GM12878 (cell line): Measurements from ENCODE around the gene OGDHL. TPM values are rescaled to one million over a fixed set of nuclear protein-coding genes. Genes with fewer than 3 reads are reported as not detected.

Source experiments
- ATAC-seq: fragments of 200-7000 bp; cut with Tn5 transposase; 3 replicates; pipeline ENCODE4 v1.9.1; 2020; ENCODE audit warnings: mild to moderate bottlenecking, moderate library complexity
- Bru-seq: library from RNA; stranded (reverse); fragments of 400-500 nt; gene quantifications from one replicate; lab custom pipeline; 2021; lab: Mats Ljungman, UMichigan
- BruChase-seq, 2 experiments: library from RNA; stranded (reverse); fragments of 400-500 nt; gene quantifications; one replicate each; lab custom pipeline; 2021; lab: Mats Ljungman, UMichigan
- BruUV-seq: library from RNA; stranded (reverse); fragments of 400-500 nt; replicated peaks from 2 replicates; lab custom pipeline; 2021; lab: Mats Ljungman, UMichigan
- CTCF ChIA-PET: fragments of 300-600 bp; sonication (Branson Sonifier 250); formaldehyde crosslinking; extraction: SDS; loops from one replicate; lab custom pipeline; 2021; ENCODE audit warnings: inconsistent platforms; lab: Yijun Ruan, JAX
- POLR2A ChIA-PET: fragments of 350-600 bp; formaldehyde crosslinking; extraction: SDS; loops from one replicate; lab custom pipeline; 2021; ENCODE audit warnings: inconsistent platforms; lab: Charles Lee
- RAD21 ChIA-PET: fragments of 300-600 bp; sonication (Branson Sonifier 250); formaldehyde crosslinking; loops from one replicate; lab custom pipeline; 2023; ENCODE audit warnings: antibody characterized with exemption; ENCODE audit not compliant: unreplicated experiment; lab: Charles Lee
- SMC1A ChIA-PET: fragments of 300-600 bp; sonication (Branson Sonifier 250); formaldehyde crosslinking; loops from one replicate; lab custom pipeline; 2023; ENCODE audit not compliant: unreplicated experiment, uncharacterized antibody; lab: Charles Lee
- DNase-seq: peaks from one replicate; pipeline ENCODE4 v3.0.0-alpha.2; 2011; ENCODE audit warnings: low read depth, low spot score
- FAIRE-seq: peaks from 3 replicates; lab custom pipeline; 2011; peaks lifted over from hg19 to GRCh38; lab: Jason Lieb, UNC
- H2AFZ ChIP-seq: 2 replicates; pipeline ENCODE4 v1.6.0; 2011; ENCODE audit warnings: low read depth, low read length, control low read depth; ENCODE audit not compliant: control insufficient read depth
- H3K27ac ChIP-seq: 2 replicates; pipeline ENCODE4 v1.5.1; 2011; ENCODE audit warnings: control low read depth; ENCODE audit not compliant: control insufficient read depth, insufficient read depth
- H3K27me3 ChIP-seq, 2 experiments: replicated peaks in 1 of 2; 2 replicates each; pipeline versions ENCODE4 v1.6.0 to v1.6.1; 2011; ENCODE audit warnings: low read length in 1 of 2; ENCODE audit not compliant: control insufficient read depth in 2 of 2, insufficient read depth in 2 of 2
- H3K36me3 ChIP-seq, 2 experiments: 2 replicates each; pipeline ENCODE4 v1.5.1; 2011; ENCODE audit warnings: low read length in 1 of 2; ENCODE audit not compliant: control insufficient read depth in 2 of 2, insufficient read depth in 2 of 2
- H3K4me1 ChIP-seq: 2 replicates; pipeline ENCODE4 v1.6.1; 2011; ENCODE audit warnings: mild to moderate bottlenecking, low read length, moderate library complexity, mixed read lengths; ENCODE audit not compliant: control insufficient read depth, insufficient read depth
- H3K4me2 ChIP-seq: 2 replicates; pipeline ENCODE4 v1.6.0; 2011; ENCODE audit warnings: control low read depth; ENCODE audit not compliant: control insufficient read depth, insufficient read depth
- H3K4me3 ChIP-seq: fragments of 200-600 bp; sonication (generic); 2 replicates; pipeline ENCODE4 v1.5.1; 2016
- H3K79me2 ChIP-seq: 2 replicates; pipeline ENCODE4 v1.6.0; 2011; ENCODE audit warnings: low read length; ENCODE audit not compliant: control insufficient read depth, insufficient read depth
- H3K9ac ChIP-seq: 2 replicates; pipeline ENCODE4 v1.8.0; 2011; ENCODE audit warnings: low read length, control low read depth, mixed read lengths; ENCODE audit not compliant: control insufficient read depth, insufficient read depth
- H3K9me3 ChIP-seq: replicated peaks from 3 replicates; pipeline ENCODE4 v1.5.1; 2011; ENCODE audit warnings: mild to moderate bottlenecking, low read length; ENCODE audit not compliant: control insufficient read depth, insufficient read depth
- H4K20me1 ChIP-seq: 2 replicates; pipeline ENCODE4 v1.6.0; 2011; ENCODE audit not compliant: control insufficient read depth, insufficient read depth
- CREB1 ChIP-seq: IDR thresholded peaks from 2 replicates; pipeline ENCODE4 v1.6.1; 2012; ENCODE audit warnings: low read depth, mild to moderate bottlenecking, inconsistent platforms
- CREM ChIP-seq: IDR thresholded peaks from 2 replicates; pipeline ENCODE4 v1.6.1; 2014; ENCODE audit warnings: antibody characterized with exemption, low read depth
- EGR1 ChIP-seq, 2 experiments: IDR thresholded peaks; 1 replicate in 1 of 2; 2 replicates in 1 of 2; pipeline ENCODE4 v1.6.1; 2011 to 2012; ENCODE audit warnings: low read depth in 2 of 2, low read length in 2 of 2, borderline replicate concordance in 1 of 2, mild to moderate bottlenecking in 1 of 2, moderate library complexity in 1 of 2
- ESRRA ChIP-seq: IDR thresholded peaks from 2 replicates; pipeline ENCODE4 v1.6.1; 2012; ENCODE audit warnings: mild to moderate bottlenecking, low read length, improper control_type of control experiment
- ETV6 ChIP-seq, 2 experiments: fragments of 450-650 bp in 1 of 2; IDR thresholded peaks in 1 of 2; conservative IDR thresholded peaks in 1 of 2; 2 replicates each; pipeline ENCODE4 v1.6.1; 2014; ENCODE audit warnings: antibody characterized with exemption in 1 of 2, borderline replicate concordance in 1 of 2, low read depth in 1 of 2, mild to moderate bottlenecking in 1 of 2, moderate library complexity in 1 of 2
- NR2F1 ChIP-seq: fragments of 450-650 bp; conservative IDR thresholded peaks from 2 replicates; pipeline ENCODE4 v1.6.1; 2017; ENCODE audit warnings: mild to moderate bottlenecking
- NRF1 ChIP-seq: conservative IDR thresholded peaks from 2 replicates; pipeline ENCODE4 v1.6.1; 2011; ENCODE audit warnings: mild to moderate bottlenecking, low read depth, low read length, improper control_type of control experiment
- PAX5 ChIP-seq: IDR thresholded peaks from 2 replicates; pipeline ENCODE4 v1.6.1; 2011; ENCODE audit warnings: low read depth, low read length, borderline replicate concordance
- RAD51 ChIP-seq: fragments of 450-650 bp; IDR thresholded peaks from 2 replicates; pipeline ENCODE4 v1.6.1; 2016; ENCODE audit warnings: moderate library complexity, mild to moderate bottlenecking, inconsistent platforms
- SP1 ChIP-seq: IDR thresholded peaks from one replicate; pipeline ENCODE4 v1.6.1; 2011; ENCODE audit warnings: low read depth, low read length
- ZBTB33 ChIP-seq: fragments of 450-650 bp; IDR thresholded peaks from 2 replicates; pipeline ENCODE4 v1.6.1; 2017; ENCODE audit warnings: mild to moderate bottlenecking
- WGBS: methylation state at CpG from one replicate; pipeline ENCODE4 v1.1.6; 2016; ENCODE audit warnings: low lambda C conversion rate; ENCODE audit not compliant: insufficient replicate concordance, insufficient coverage; ENCODE audit errors: missing lambda C conversion rate; 5-methylcytosine and 5-hydroxymethylcytosine counted together
- in situ Hi-C: fragments of 300-500 bp; cut with MboI; formaldehyde crosslinking; loops from 9 replicates; pipeline ENCODE4 v1.14.3; 2018; ENCODE audit warnings: mixed read lengths
- intact Hi-C: fragments of 100-400 bp; cut with micrococcal nuclease; formaldehyde crosslinking; loops from one replicate; pipeline ENCODE4 v1.14.2; 2022; ENCODE audit not compliant: unreplicated experiment
- long read RNA-seq, 2 experiments: library from polyadenylated mRNA; unstranded; transcript quantifications; one replicate each; pipeline ENCODE4 v2.0.0, GENCODE V29; 2019 to 2020
- polyA minus RNA-seq, 3 experiments: library from RNA; depleted of rRNA, polyadenylated mRNA; stranded (reverse); fragments of >200 nt; gene quantifications; 2 replicates each; pipeline ENCODE4 v1.2.3, GENCODE V29; 2011
- polyA plus RNA-seq, 11 experiments: library from polyadenylated mRNA; depleted of rRNA in 4 of 11; unstranded in 6 of 11; stranded (reverse) in 5 of 11; fragments of >200 nt; fragmentation: Nextera tagmentation in 4 of 11; fragmentation: Illumina TruSeq in 1 of 11; extraction: Ambion mirVana in 4 of 11; extraction: Trizol in 1 of 11; gene quantifications; 1 replicate in 1 of 11; 2 replicates in 10 of 11; pipeline versions ENCODE4 v1.2.1 to v1.2.3, GENCODE V29; 2011 to 2016; ENCODE audit warnings: inconsistent platforms in 2 of 11, missing spikeins in 2 of 11, low read depth in 1 of 11
- total RNA-seq, 4 experiments: library from RNA; depleted of rRNA in 3 of 4; stranded (reverse); fragments of >200 nt in 3 of 4; fragmentation: Illumina TruSeq in 1 of 4; extraction: Trizol in 1 of 4; gene quantifications; 2 replicates each; pipeline versions ENCODE4 v1.2.1 to v1.2.3, GENCODE V29; 2013 to 2021
- TF ChIP-seq, protein P1 (sequence below): IDR thresholded peaks from 2 replicates; pipeline ENCODE4 v1.6.1; 2011; ENCODE audit warnings: low read depth, mild to moderate bottlenecking, low read length, moderate library complexity, borderline replicate concordance; ENCODE audit errors: extremely low read depth
- TF ChIP-seq, protein P2 (sequence below): IDR thresholded peaks from 2 replicates; pipeline ENCODE4 v1.6.1; 2012; ENCODE audit warnings: low read depth, low read length, improper control_type of control experiment

OGDHL gene
- total RNA-seq (2013; cell fraction: nucleolus; rRNA removed), result 5.7 and 5.9 TPM in 2 replicates
- total RNA-seq (2014; rRNA removed), result 0.16 and 0.68 TPM in 2 replicates
- total RNA-seq (2014; rRNA removed; fragmentation: Illumina TruSeq; extraction: Trizol), result 0.14 and 0.27 TPM in 2 replicates
- total RNA-seq (2021), result 0.51 and 0.67 TPM in 2 replicates
- polyA plus RNA-seq (2011; ENCODE audit: low read depth), result 0.88 TPM
- 6.6 and 13.3 TPM in 2 replicates for polyA plus RNA-seq (2011; rRNA removed)
- polyA plus RNA-seq (2011; cell fraction: cytosol; rRNA removed), result 14.7 and 18.6 TPM in 2 replicates
- 64.0 and 68.9 TPM in 2 replicates for polyA plus RNA-seq (2011; cell fraction: nucleus; rRNA removed)
- polyA plus RNA-seq (2012), result 2.1 and 2.9 TPM in 2 replicates
- 0.24 TPM in 1 of 2 replicates, not detected in the other for polyA plus RNA-seq (2014; fragmentation: Illumina TruSeq; extraction: Trizol)
- polyA plus RNA-seq (2014; fragmentation: Nextera tagmentation; extraction: Ambion mirVana), result under 1 TPM; 0.02 TPM
- 0.27 and 0.52 TPM in 2 replicates for polyA plus RNA-seq (2014; rRNA removed)
- under 1 TPM; 0.42 to 0.46 TPM for polyA plus RNA-seq (2016; fragmentation: Nextera tagmentation; extraction: Ambion mirVana)
- 16.5 and 23.7 TPM in 2 replicates for polyA minus RNA-seq (2011; rRNA and poly(A)+ RNA removed)
- 5.7 and 7.4 TPM in 2 replicates for polyA minus RNA-seq (2011; cell fraction: cytosol; rRNA and poly(A)+ RNA removed)
- 21.8 TPM in 2 replicates for polyA minus RNA-seq (2011; cell fraction: nucleus; rRNA and poly(A)+ RNA removed)
- percentile 51 among the genes with signal in this experiment for Bru-seq, nascent RNA
- percentile 58 among the genes with signal in this experiment for BruChase-seq, experiment 1, labeled RNA remaining after a 6-hour chase
- percentile 50 among the genes with signal in this experiment for BruChase-seq, experiment 2, labeled RNA remaining after a 2-hour chase
- long read RNA-seq, experiment 1, partial matches to known transcripts, result 0 of 2 reads
- long read RNA-seq, experiment 1, other reads (novel, unspliced or antisense), result 0 of 2 reads
- long read RNA-seq, experiment 2, result 0 reads

DNA sequence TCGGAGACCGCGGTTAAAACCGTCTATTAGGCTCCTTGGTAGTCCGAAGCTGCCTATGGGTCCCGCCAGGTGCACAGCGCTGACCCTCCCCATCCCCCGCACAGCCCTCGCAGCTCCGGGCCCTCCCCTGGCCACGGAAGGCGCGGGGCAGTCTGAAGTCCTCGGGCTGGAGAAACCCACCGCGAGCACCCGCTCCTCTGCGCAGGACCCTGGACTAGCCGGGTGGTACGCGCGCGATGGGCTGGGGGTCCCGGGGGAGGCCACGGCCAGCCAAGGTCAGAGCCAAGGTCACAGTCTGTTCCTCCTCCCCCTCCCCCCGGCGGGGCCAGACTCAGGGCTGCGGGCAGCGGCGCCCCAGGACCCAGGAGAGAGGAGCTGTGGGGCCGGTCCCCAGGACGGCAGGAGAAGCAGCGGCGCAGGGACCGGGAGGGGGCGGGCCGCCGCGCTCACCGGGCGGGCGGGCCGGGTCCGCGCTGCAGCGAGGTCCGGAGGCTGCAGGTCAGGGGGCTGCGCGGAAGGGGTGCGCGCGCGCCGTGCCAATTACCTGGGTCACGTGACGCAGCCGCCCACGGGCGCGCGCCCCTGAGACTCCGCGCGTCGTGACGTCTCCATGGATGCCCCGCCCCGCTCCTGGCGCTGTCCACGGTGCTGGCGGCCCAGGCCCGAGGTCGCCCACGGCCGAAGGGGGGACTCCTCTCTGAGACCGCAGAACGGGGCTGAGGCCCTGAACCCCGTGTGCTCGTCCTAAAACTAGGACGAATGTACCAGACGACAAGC is at the start of gene OGDHL:
Gene OGDHL, minus strand, starts transcription at position 535 of the 777 bp plus-strand sequence. CDS start 3,731 bp downstream, outside the sequence.
- Histone ChIP-seq H3K36me3 (no peaks in the 10 kb centered on the region), H3K79me2 (no peaks in the 10 kb centered on the region), H4K20me1 (no peaks in the 10 kb centered on the region), H3K9me3 (no peaks in the 10 kb centered on the region), H2AFZ (peak within 1 kb of the TSS; percentile 61), H3K9ac (peak within 1 kb of the TSS; percentile 42; the same call in 1 of the 2 replicates), H3K4me3 (peak within 1 kb of the TSS; percentile 69), H3K4me2 (peak within 1 kb of the TSS; percentile 82), H3K27me3 (no peaks in the 10 kb centered on the region), H3K27ac (no peak within 1 kb of the TSS), H3K4me1 (no peaks in the 10 kb centered on the region)
- ChIA-PET POLR2A (no interaction called here), RAD21 (no interaction called here), SMC1A (no interaction called here), CTCF (no interaction called here)
- DNase-seq (no peak), FAIRE-seq (no peak), ATAC-seq (peak; percentile 84)
- BruUV-seq, result no TSS peak
- WGBS, result 10% methylated on average over 36 of the region's 81 CpGs
- intact Hi-C loops, result no loop called here
- in situ Hi-C loops, result no loop called here
- no peak for TF ChIP-seq PAX5
- 0 out of 2 replicates have a peak, but pooled peaks have one; percentile 30 for TF ChIP-seq NRF1
- peak; percentile 85 for TF ChIP-seq RAD51
- no peak for TF ChIP-seq ETV6 (conservative IDR thresholded peaks at IDR 0.05 in 1 of 2, IDR thresholded peaks at IDR 0.05 in 1 of 2; ENCODE audit: borderline replicate concordance in 1 of 2, low read depth in 1 of 2)
- 0 out of 2 replicates have a peak, but pooled peaks have one; percentile 50 for TF ChIP-seq CREM
- TF ChIP-seq ZBTB33, result no peak
- peak; percentile 59 for TF ChIP-seq SP1
- TF ChIP-seq ESRRA, result peak; percentile 74; the same call in 1 of the 2 replicates
- TF ChIP-seq, protein P1, sequence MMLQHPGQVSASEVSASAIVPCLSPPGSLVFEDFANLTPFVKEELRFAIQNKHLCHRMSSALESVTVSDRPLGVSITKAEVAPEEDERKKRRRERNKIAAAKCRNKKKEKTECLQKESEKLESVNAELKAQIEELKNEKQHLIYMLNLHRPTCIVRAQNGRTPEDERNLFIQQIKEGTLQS, result peak; percentile 71
- TF ChIP-seq EGR1 (IDR thresholded peaks at IDR 0.05; ENCODE audit: borderline replicate concordance in 1 of 2, low read depth in 2 of 2, low read length in 2 of 2), result peak in 1 of 2 experiments; percentile 74; a peak in 2 of 3 replicates
- peak; percentile 69; the same call in 1 of the 2 replicates for TF ChIP-seq CREB1
- TF ChIP-seq, protein P2, sequence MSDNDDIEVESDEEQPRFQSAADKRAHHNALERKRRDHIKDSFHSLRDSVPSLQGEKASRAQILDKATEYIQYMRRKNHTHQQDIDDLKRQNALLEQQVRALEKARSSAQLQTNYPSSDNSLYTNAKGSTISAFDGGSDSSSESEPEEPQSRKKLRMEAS, result peak; percentile 77
- TF ChIP-seq NR2F1, result peak; percentile 75
